ENCODE results near the gene SLC25A12.
A peak's percentile ranks its signal among the peaks of the same experiment; 100 is the strongest.

The SLC25A12 gene

GRCh38 chr2:171939058-171939742, 45.2 kb upstream of the SLC25A12 start:
- Histone ChIP-seq H3K79me2 (ENCODE audit: insufficient read depth, low read length) (peaks cover 99% of the 10 kb centered on the region), H3K36me3 (ENCODE audit: insufficient read depth, low read length) (peaks cover 26% of the 10 kb centered on the region), H2AFZ (ENCODE audit: low read depth, low read length) (no peak overlapping the region), H3K9me3 (ENCODE audit: insufficient read depth, low read length, severe bottlenecking) (no peaks in the 10 kb centered on the region), H3K27me3 (ENCODE audit: insufficient read depth, low read length, poor library complexity) (no peaks in the 10 kb centered on the region), H3K4me3 (ENCODE audit: low read depth in 1 of 2, low read length in 2 of 2) (no peak overlapping the region), H3K9ac (ENCODE audit: low read depth, low read length) (no peak overlapping the region), H3K27ac (ENCODE audit: low read length) (no peak overlapping the region), H3K4me2 (ENCODE audit: insufficient read depth, low read length) (no peak overlapping the region), H4K20me1 (ENCODE audit: insufficient read depth, low read length) (peaks cover 57% of the 10 kb centered on the region), H3K4me1 (ENCODE audit: insufficient read depth, low read length) (no peaks in the 10 kb centered on the region)
- DNase-seq (no peak), ATAC-seq (ENCODE audit: insufficient read depth, low read depth) (no peak)
- TF ChIP-seq, protein P1, sequence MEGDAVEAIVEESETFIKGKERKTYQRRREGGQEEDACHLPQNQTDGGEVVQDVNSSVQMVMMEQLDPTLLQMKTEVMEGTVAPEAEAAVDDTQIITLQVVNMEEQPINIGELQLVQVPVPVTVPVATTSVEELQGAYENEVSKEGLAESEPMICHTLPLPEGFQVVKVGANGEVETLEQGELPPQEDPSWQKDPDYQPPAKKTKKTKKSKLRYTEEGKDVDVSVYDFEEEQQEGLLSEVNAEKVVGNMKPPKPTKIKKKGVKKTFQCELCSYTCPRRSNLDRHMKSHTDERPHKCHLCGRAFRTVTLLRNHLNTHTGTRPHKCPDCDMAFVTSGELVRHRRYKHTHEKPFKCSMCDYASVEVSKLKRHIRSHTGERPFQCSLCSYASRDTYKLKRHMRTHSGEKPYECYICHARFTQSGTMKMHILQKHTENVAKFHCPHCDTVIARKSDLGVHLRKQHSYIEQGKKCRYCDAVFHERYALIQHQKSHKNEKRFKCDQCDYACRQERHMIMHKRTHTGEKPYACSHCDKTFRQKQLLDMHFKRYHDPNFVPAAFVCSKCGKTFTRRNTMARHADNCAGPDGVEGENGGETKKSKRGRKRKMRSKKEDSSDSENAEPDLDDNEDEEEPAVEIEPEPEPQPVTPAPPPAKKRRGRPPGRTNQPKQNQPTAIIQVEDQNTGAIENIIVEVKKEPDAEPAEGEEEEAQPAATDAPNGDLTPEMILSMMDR (IDR thresholded peaks at IDR 0.05; ENCODE audit: borderline replicate concordance, extremely low read depth, low read length, poor library complexity, severe bottlenecking), result no peak

DNA sequence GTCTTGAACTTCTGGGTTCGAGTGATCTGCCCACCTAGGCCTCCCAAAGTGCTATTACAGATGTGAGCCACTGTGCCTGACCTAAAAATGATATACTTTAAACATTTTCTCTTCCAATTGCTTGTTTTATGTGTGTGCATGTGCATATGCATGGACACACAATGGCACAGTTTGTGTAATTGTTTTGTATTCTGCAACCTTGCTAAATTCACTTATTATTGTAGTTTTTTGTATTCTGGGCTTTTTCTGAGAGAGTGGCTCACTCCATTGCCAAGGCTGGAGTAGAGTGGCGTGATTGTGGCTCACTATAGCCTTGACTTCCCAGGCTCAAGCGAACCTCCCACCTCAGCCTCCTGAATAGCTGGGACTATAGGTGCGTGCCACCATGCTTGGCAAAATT, 36.3 kb upstream of the SLC25A12 start:
- Histone ChIP-seq H3K36me3 (ENCODE audit: insufficient read depth, low read length) (peaks cover 52% of the 10 kb centered on the region), H3K27me3 (ENCODE audit: insufficient read depth, low read length, poor library complexity) (no peaks in the 10 kb centered on the region), H4K20me1 (ENCODE audit: insufficient read depth, low read length) (peaks cover 28% of the 10 kb centered on the region), H3K9ac (ENCODE audit: low read depth, low read length) (no peak overlapping the region), H2AFZ (ENCODE audit: low read depth, low read length) (no peak overlapping the region), H3K4me2 (ENCODE audit: insufficient read depth, low read length) (0 out of 2 replicates have a peak overlapping the region, but pooled peaks have one; percentile 16), H3K27ac (ENCODE audit: low read length) (no peak overlapping the region), H3K79me2 (ENCODE audit: insufficient read depth, low read length) (peaks cover 98% of the 10 kb centered on the region), H3K4me1 (ENCODE audit: insufficient read depth, low read length) (peaks cover 28% of the 10 kb centered on the region), H3K9me3 (ENCODE audit: insufficient read depth, low read length, severe bottlenecking) (no peaks in the 10 kb centered on the region), H3K4me3 (ENCODE audit: low read depth in 1 of 2, low read length in 2 of 2) (no peak overlapping the region)
- no peak for TF ChIP-seq EZH2 (IDR thresholded peaks at IDR 0.05; ENCODE audit: borderline replicate concordance, low read depth, low read length, severe bottlenecking)
- TF ChIP-seq, protein P1 (IDR thresholded peaks at IDR 0.05; ENCODE audit: borderline replicate concordance, extremely low read depth, low read length, poor library complexity, severe bottlenecking), result no peak
- no peak for DNase-seq
- no peak for ATAC-seq (ENCODE audit: insufficient read depth, low read depth)

DNA sequence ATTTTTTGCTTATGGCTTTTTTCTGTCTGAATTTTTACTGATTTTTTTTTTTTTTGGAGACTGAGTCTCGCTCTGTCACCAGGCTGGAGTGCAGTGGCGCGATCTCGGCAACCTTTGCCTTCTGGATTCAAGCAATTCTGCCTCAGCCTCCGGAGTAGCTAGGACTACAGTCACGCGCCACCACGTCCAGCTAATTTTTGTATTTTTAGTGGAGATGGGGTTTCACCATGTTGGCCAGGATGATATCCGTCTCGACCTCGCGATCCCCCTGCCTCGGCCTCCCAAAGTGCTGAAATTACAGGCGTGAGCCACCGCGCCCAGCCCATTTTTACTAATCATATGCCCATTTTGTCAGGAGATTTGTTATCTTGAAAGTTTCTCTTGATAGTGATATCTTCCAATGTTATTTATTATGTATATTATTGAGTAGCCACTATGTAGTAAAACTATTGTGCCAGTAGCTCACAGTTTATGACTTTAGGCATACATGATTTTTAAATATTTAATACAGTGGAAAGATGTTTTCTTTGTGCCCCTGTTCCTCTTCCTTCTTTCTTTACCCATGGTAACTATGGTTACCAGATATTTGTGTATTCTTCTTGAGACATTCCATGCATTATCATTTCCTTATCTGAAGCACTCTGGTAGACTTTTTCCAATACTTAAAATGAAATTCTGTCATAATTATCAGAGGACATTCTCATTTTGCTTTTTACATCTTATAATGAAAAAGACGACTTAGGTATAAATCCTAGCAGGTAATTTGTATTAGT, 30.3 kb upstream of the SLC25A12 start:
- no peaks in the 10 kb centered on the region for H3K9me3 ChIP-seq (ENCODE audit: insufficient read depth, low read length, severe bottlenecking)
- ATAC-seq (ENCODE audit: insufficient read depth, low read depth) (no peak), DNase-seq (no peak)
- H3K4me2 ChIP-seq (ENCODE audit: insufficient read depth, low read length), result peak overlapping the region; percentile 77
- TF ChIP-seq, protein P1 (IDR thresholded peaks at IDR 0.05; ENCODE audit: borderline replicate concordance, extremely low read depth, low read length, poor library complexity, severe bottlenecking), result no peak
- H3K36me3 ChIP-seq (ENCODE audit: insufficient read depth, low read length), result peaks cover 40% of the 10 kb centered on the region
- H3K4me3 ChIP-seq (ENCODE audit: low read depth in 1 of 2, low read length in 2 of 2), result peak overlapping the region in 1 of 2 experiments; percentile 92; a peak in 2 of 4 replicates
- H3K27ac ChIP-seq (ENCODE audit: low read length), result 0 out of 2 replicates have a peak overlapping the region, but pooled peaks have one; percentile 90
- H3K79me2 ChIP-seq (ENCODE audit: insufficient read depth, low read length), result peaks cover 69% of the 10 kb centered on the region
- no peaks in the 10 kb centered on the region for H3K27me3 ChIP-seq (ENCODE audit: insufficient read depth, low read length, poor library complexity)
- no peak overlapping the region for H2AFZ ChIP-seq (ENCODE audit: low read depth, low read length)
- H3K4me1 ChIP-seq (ENCODE audit: insufficient read depth, low read length), result peaks cover 57% of the 10 kb centered on the region
- peaks cover 3% of the 10 kb centered on the region; the same call in 1 of the 2 replicates for H4K20me1 ChIP-seq (ENCODE audit: insufficient read depth, low read length)
- H3K9ac ChIP-seq (ENCODE audit: low read depth, low read length), result peak overlapping the region; percentile 81

Measured in DND-41 (cell line).